22Rv1 (cell line): ENCODE results near the gene DCLK1.

Experiments used
- H3K27ac ChIP-seq: fragments of 450-650 bp; 2 replicates; pipeline ENCODE4 v1.5.1; 2017
- ZFX ChIP-seq: fragments of 450-650 bp; IDR thresholded peaks from 2 replicates; pipeline ENCODE4 v1.6.1; 2017; ENCODE audit warnings: antibody characterized with exemption, borderline replicate concordance
- TF ChIP-seq, protein P1 (sequence below): fragments of 450-650 bp; IDR thresholded peaks from 2 replicates; pipeline ENCODE4 v1.5.1; 2017; ENCODE audit warnings: mild to moderate bottlenecking

DCLK1 gene

DNA sequence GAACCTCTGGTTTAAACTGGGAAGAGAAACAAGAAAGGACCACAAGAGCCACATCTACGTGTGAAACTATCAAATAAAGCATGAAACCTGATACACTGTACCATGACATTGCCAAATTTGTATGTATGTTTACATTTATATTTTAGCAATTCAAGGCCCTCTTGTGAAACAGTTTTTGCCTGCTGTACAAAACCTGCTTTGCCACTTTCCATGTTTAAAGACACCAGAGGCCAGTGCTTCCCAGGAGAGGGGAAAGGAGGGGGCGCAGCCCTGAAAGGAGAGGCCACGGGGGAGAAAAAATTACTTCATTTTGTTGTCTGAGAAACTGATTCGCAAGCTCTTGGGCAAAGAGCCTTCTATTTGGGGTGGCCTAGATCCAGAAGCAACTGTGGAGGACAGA is 124.8 kb downstream of the DCLK1 start:
- TF ChIP-seq, protein P1, sequence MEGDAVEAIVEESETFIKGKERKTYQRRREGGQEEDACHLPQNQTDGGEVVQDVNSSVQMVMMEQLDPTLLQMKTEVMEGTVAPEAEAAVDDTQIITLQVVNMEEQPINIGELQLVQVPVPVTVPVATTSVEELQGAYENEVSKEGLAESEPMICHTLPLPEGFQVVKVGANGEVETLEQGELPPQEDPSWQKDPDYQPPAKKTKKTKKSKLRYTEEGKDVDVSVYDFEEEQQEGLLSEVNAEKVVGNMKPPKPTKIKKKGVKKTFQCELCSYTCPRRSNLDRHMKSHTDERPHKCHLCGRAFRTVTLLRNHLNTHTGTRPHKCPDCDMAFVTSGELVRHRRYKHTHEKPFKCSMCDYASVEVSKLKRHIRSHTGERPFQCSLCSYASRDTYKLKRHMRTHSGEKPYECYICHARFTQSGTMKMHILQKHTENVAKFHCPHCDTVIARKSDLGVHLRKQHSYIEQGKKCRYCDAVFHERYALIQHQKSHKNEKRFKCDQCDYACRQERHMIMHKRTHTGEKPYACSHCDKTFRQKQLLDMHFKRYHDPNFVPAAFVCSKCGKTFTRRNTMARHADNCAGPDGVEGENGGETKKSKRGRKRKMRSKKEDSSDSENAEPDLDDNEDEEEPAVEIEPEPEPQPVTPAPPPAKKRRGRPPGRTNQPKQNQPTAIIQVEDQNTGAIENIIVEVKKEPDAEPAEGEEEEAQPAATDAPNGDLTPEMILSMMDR = no peak
- no peak for TF ChIP-seq ZFX
- no peak overlapping the region for H3K27ac ChIP-seq

DNA sequence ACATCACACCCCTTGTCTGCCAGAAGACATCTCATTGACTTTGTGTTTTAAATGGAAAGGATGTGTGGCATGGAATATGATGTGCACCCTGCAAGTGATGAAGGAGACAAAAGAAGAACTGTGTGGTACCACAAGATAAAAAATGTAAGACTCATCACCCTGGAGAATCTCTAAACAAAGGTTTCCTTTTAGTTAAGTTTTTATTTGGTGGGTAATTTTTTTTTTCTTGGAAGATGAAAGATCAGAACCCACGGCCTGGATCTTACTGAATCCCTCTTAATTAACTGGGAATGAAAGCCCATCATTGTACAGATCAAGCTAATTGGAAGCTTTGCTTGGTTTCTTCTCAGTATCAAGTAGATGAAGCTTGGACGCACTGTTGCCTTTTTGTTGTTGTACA is 129.6 kb downstream of the DCLK1 start:
- no peak for TF ChIP-seq ZFX
- TF ChIP-seq, protein P1 = no peak

DNA sequence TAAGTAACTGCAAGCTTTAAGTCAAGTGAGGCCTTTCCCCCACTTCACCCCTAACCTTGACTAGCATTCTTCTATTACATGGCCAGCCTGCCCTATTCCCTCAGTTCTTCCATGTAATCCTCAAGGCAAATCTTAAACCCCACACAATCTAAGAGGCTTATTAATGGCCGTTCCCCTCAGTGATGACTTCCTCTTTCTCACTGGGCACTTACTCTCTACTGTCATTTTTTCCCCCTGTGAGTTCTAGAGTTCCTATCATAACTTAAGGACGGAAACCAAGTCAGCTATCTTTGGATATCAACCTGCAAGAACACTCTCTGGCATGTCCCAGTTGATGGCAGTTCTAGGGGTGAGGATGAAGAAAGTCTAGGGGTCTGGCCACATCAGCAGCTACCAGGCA is 131.2 kb downstream of the DCLK1 start:
- TF ChIP-seq, protein P1 = no peak
- TF ChIP-seq ZFX = no peak
- no peak overlapping the region for H3K27ac ChIP-seq

More for the DNA sequence above, 129.6 kb downstream of the DCLK1 start:
- no peak overlapping the region for H3K27ac ChIP-seq

DNA sequence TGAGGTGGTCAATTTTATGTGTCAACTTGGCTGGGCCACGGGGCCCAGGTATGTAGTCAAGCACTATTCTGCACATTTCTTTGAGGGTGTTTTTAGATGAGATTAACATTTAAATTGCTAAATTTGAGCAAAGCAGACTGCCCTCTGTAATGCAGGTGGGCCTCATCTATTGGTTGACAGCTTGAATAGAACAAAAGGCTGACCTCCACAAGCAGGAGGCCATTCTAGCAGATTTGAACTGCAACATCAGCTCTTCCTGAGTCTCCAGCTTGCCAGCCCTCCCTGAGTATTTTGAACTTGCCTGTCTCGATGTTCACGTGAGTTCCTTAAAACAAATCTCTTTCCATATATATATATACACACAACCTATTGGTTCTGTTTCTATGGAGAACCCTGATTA is 134.8 kb downstream of the DCLK1 start:
- TF ChIP-seq ZFX = no peak
- TF ChIP-seq, protein P1 = no peak
- no peak overlapping the region for H3K27ac ChIP-seq

DNA sequence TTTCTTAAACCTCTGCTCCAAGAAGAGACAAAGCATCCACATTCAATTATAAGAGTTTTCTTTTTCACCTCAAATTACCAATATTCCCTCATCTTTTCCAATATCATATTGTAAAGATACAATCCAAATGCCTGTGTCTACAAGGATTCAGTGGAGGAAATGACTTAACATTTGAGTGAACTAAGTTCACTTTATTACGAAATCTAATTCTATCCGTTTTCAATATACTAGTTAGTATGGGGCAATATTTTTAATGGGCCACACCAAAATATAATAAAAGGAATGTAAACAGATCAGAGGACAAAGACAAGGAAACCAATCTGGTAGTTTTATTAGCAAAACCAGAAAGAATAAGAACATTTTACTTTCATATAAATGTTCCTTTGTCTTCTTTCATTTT is 136.0 kb downstream of the DCLK1 start:
- TF ChIP-seq, protein P1 = no peak
- TF ChIP-seq ZFX = no peak
- H3K27ac ChIP-seq = no peak overlapping the region

DNA sequence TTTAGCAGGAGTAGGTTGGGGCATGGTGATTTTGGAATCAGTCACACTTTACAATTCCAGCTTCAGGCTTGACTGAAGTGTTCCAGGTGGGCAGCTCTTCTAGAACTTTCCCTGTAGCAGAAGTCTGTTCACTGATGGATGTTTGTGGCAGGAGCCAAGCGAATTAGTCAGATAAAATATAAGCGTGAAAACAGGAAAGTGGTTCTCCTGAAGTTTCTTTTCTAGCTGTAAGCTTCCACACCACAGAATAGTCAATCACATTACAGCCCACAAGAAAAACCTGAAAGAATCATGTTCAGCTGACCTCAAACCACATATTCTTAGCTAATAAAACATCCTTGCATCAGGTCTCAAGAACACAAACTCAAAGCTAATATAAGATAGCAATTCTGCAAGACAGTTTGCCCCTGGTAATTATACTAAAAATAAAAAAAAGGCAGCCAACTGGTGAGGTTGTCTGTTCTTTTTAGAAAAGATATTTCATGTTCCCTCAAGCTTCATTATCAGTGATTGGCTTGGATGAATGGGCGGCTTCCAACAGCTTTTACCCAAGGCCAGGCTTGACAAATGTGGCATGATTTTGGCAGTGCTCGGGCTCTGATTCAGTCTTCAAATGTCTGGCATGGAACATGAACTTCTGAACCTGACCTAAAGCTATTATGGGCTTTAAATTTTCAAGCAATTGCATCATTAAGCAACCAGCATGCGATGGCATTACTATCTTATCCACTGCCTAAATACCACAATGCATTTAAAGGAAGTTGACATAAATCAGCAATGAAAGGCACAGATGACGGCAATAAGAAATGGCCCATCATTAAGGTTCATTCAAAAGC is 136.8 kb downstream of the DCLK1 start:
- H3K27ac ChIP-seq = no peak overlapping the region
- no peak for TF ChIP-seq ZFX
- TF ChIP-seq, protein P1 = no peak

DNA sequence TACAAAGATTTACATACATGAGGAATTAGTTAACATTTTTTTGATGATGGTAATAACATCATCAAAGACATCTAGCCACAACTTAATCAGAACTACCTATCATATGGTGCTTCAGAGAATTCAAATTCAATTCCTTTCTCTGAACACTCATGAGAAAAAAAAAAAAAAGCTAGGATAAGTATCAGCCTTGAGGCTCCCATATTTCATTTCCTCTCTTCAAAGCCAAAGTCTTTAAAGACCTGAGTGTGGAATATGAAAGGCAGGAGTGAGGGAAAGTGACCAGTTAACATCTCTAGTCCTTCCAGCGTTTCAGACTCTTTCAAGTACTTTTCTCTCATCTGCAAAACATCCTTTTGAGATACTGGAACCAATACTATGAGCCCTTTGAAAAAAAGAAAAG is 137.5 kb downstream of the DCLK1 start:
- TF ChIP-seq ZFX = no peak
- TF ChIP-seq, protein P1 = no peak
- no peak overlapping the region for H3K27ac ChIP-seq
